HG03025 (cell line): ENCODE results near the gene FTHL17.

Experiments used
- ATAC-seq: cut with Tn5 transposase; IDR thresholded peaks from one replicate; pipeline ENCODE4 v1.9.1; 2021; ENCODE audit warnings: mild to moderate bottlenecking, moderate library complexity; ENCODE audit not compliant: unreplicated experiment, low FRiP score

Gene FTHL17

GRCh38 chrX:31039327-31039711 is 32.5 kb downstream of the FTHL17 start:
- ATAC-seq, result no peak

- peak; percentile 56 for ATAC-seq
Measured at GRCh38 chrX:31038575-31039326, 33.1 kb downstream of the FTHL17 start.

- ATAC-seq, result peak; percentile 90
Measured at GRCh38 chrX:31036895-31037294, 34.9 kb downstream of the FTHL17 start.

- no peak for ATAC-seq
Measured at GRCh38 chrX:31027351-31027750, 44.5 kb downstream of the FTHL17 start.

- no peak for ATAC-seq
Measured at GRCh38 chrX:31024866-31025265, 47.0 kb downstream of the FTHL17 start.

GRCh38 chrX:31021537-31021936 is 50.3 kb downstream of the FTHL17 start:
- no peak for ATAC-seq
